Measurements from ENCODE around the gene AP4S1.
"Not testable (repeated sequence)": the region's sequence is repeated elsewhere in the genome, so short reads cannot be mapped to it uniquely, and the experiment has no call there.

GRCh38 chr14:31052905-31053586 is 27.6 kb downstream of the AP4S1 start:
- not testable (repeated sequence) for TF ChIP-seq CTCF, POLR2A (IDR thresholded peaks at IDR 0.05)
